Lower lobe of right lung (tissue), 2 donors: ENCODE data around the gene ERC1. TPM values are rescaled to one million over a fixed set of nuclear protein-coding genes. Genes with fewer than 3 reads are reported as not detected.

ENCODE experiments used
- ATAC-seq, 2 donors: fragments of 200-7000 bp; cut with Tn5 transposase; one replicate each; pipeline ENCODE4 v1.9.1; 2020 to 2022; ENCODE audit warnings: mild to moderate bottlenecking in 2 of 2, moderate library complexity in 2 of 2
- DNase-seq: peaks from one replicate; pipeline ENCODE4 v3.0.0-alpha.2; 2020
- H3K27ac ChIP-seq: fragments of 200-600 bp; one replicate; pipeline ENCODE4 v1.8.0; 2022
- H3K27me3 ChIP-seq: fragments of 200-600 bp; one replicate; pipeline ENCODE4 v1.8.0; 2022; ENCODE audit warnings: low read depth
- H3K36me3 ChIP-seq: fragments of 200-600 bp; one replicate; pipeline ENCODE4 v1.8.0; 2022; ENCODE audit warnings: mild to moderate bottlenecking
- H3K4me1 ChIP-seq: fragments of 200-600 bp; one replicate; pipeline ENCODE4 v1.8.0; 2022
- H3K4me3 ChIP-seq: fragments of 200-600 bp; one replicate; pipeline ENCODE4 v1.8.0; 2022; ENCODE audit warnings: mild to moderate bottlenecking
- H3K9me3 ChIP-seq: fragments of 200-600 bp; one replicate; pipeline ENCODE4 v1.8.0; 2022
- CTCF ChIP-seq: fragments of 200-600 bp; IDR thresholded peaks from one replicate; pipeline ENCODE4 v1.8.0; 2022; ENCODE audit warnings: antibody characterized with exemption, mild to moderate bottlenecking
- intact Hi-C: fragments of 100-400 bp; cut with DNase I; formaldehyde crosslinking; loops from one replicate; pipeline ENCODE4 v1.11.0; 2022
- total RNA-seq: library from RNA; stranded (reverse); fragmentation: NEBNext Ultra II Directional; extraction: Animal tissue kit (Norgen Biotek cat#: 25700); gene quantifications from one replicate; pipeline ENCODE4 v1.2.1, GENCODE V29; 2021
- donor health status: DM: no; HTN: yes; CAD: no; lungs with severe emphysema.

Gene ERC1
- total RNA-seq, 1 donor from 2014 or later: 66.3 TPM

DNA sequence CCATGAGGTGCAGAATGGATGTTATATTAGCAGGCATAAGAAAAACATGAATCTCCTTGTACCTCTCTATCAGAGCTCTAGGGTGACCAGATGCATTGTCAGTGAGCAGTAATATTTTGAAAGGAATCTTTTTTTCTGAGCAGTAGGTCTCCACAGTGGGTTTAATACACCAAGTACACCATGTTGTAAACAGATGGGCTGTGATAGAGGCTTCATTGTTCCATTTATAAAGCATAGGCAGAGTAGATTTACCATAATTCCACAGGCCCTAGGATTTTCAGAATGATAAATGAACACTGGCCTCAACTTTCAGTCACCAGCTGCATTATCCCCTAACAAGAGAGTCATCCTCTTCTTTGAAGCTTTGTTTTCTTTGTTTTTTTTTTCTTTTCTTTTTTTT is 185.2 kb downstream of the ERC1 start:
- no peak for TF ChIP-seq CTCF
- DNase-seq: no peak
- intact Hi-C loops: no loop called here
- no peak for ATAC-seq
- Histone ChIP-seq H3K27ac (no peak overlapping the region), H3K9me3 (no peaks in the 10 kb centered on the region), H3K27me3 (no peaks in the 10 kb centered on the region), H3K4me3 (no peak overlapping the region), H3K4me1 (no peaks in the 10 kb centered on the region), H3K36me3 (peaks cover 9% of the 10 kb centered on the region)

GRCh38 chr12:1179128-1179527 is 188.1 kb downstream of the ERC1 start:
- Histone ChIP-seq H3K36me3 (peaks cover 37% of the 10 kb centered on the region), H3K27me3 (no peaks in the 10 kb centered on the region), H3K4me1 (no peaks in the 10 kb centered on the region), H3K27ac (no peak overlapping the region), H3K9me3 (no peaks in the 10 kb centered on the region), H3K4me3 (no peak overlapping the region)
- ATAC-seq (no peak), DNase-seq (no peak)
- intact Hi-C loops: no loop called here
- TF ChIP-seq CTCF: no peak

- ATAC-seq: no peak
- Histone ChIP-seq H3K36me3 (peaks cover 48% of the 10 kb centered on the region), H3K27ac (no peak overlapping the region), H3K9me3 (no peaks in the 10 kb centered on the region), H3K4me3 (no peak overlapping the region), H3K4me1 (no peaks in the 10 kb centered on the region), H3K27me3 (no peaks in the 10 kb centered on the region)
- TF ChIP-seq CTCF: no peak
- no peak for DNase-seq
- intact Hi-C loops: no loop called here
Observed at GRCh38 chr12:1182069-1182468, 191.0 kb downstream of the ERC1 start.

DNA sequence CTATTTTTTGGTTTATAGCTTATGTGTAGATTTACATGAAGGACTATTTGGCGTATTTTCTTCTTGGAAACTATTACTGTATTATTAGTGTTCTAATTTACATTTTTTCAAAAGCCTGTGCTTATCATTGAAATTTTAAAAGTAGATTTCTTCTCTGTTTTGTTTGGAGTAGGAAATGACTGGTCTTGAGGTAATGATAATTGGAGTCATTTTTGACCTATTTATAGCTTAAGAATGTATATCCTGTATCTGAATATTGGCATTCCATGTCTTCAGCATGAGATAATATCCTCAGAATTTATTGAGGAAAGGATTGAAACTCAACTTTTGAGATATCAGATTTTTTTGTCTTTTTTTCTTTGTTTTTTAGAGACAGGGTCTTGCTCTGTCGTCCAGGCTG is 193.4 kb downstream of the ERC1 start:
- ATAC-seq (no peak), DNase-seq (no peak)
- H3K4me1 ChIP-seq: no peaks in the 10 kb centered on the region
- no peak overlapping the region for H3K27ac ChIP-seq
- no peaks in the 10 kb centered on the region for H3K27me3 ChIP-seq
- no peaks in the 10 kb centered on the region for H3K9me3 ChIP-seq
- no peak overlapping the region for H3K4me3 ChIP-seq
- H3K36me3 ChIP-seq: peaks cover 48% of the 10 kb centered on the region
- intact Hi-C loops: no loop called here
- TF ChIP-seq CTCF: no peak

GRCh38 chr12:1185460-1186182 is 194.6 kb downstream of the ERC1 start:
- ATAC-seq: no peak
- DNase-seq: no peak
- Histone ChIP-seq H3K27me3 (no peaks in the 10 kb centered on the region), H3K4me1 (no peaks in the 10 kb centered on the region), H3K4me3 (no peak overlapping the region), H3K9me3 (no peaks in the 10 kb centered on the region), H3K36me3 (peaks cover 50% of the 10 kb centered on the region), H3K27ac (no peak overlapping the region)
- no peak for TF ChIP-seq CTCF
- intact Hi-C loops: no loop called here
